A549 (cell line): ENCODE data around the gene DRC7. TPM values are rescaled to one million over a fixed set of nuclear protein-coding genes. Genes with fewer than 3 reads are reported as not detected.

Experiments used
- ATAC-seq, 2 experiments: fragments of 200-7000 bp in 1 of 2; fragments of >200 bp in 1 of 2; cut with Nextera tagmentation in 1 of 2; cut with Tn5 transposase in 1 of 2; 3 replicates each; pipeline versions ENCODE4 v1.8.0 to v1.9.1; 2018 to 2020; ENCODE audit warnings: mild to moderate bottlenecking in 1 of 2, moderate library complexity in 1 of 2
- CTCF ChIA-PET: fragments of 300-600 bp; sonication (Branson Sonifier 250); formaldehyde crosslinking; extraction: SDS; loops from one replicate; lab custom pipeline; 2021; ENCODE audit warnings: antibody characterized with exemption, inconsistent platforms; lab: Yijun Ruan, JAX
- POLR2A ChIA-PET: fragments of 350-600 bp; formaldehyde crosslinking; extraction: SDS; loops from one replicate; lab custom pipeline; 2021; ENCODE audit warnings: antibody characterized with exemption, inconsistent platforms; lab: Yijun Ruan, JAX
- DNase-seq, 2 experiments: peaks; one replicate each; pipeline versions ENCODE4 v3.0.0 to v3.0.0-alpha.2; 2011 to 2016; ENCODE audit warnings: low read depth in 1 of 2, low spot score in 1 of 2
- FAIRE-seq: peaks from 2 replicates; lab custom pipeline; 2011; peaks lifted over from hg19 to GRCh38; lab: Jason Lieb, UNC
- H3K27ac ChIP-seq, 2 experiments: fragments of >200 bp; sonication (Bioruptor Twin); formaldehyde crosslinking; 3 replicates each; pipeline ENCODE4 v1.5.1; 2016 to 2017
- H3K4me1 ChIP-seq: fragments of >200 bp; sonication (Bioruptor Twin); formaldehyde crosslinking; 3 replicates; pipeline ENCODE4 v1.6.1; 2016
- H3K4me2 ChIP-seq: fragments of >200 bp; sonication (Bioruptor Twin); formaldehyde crosslinking; 3 replicates; pipeline ENCODE4 v1.6.1; 2016
- H3K4me3 ChIP-seq: fragments of >200 bp; sonication (Bioruptor Twin); formaldehyde crosslinking; 3 replicates; pipeline ENCODE4 v1.5.1; 2016
- H3K9me3 ChIP-seq: fragments of >200 bp; sonication (Bioruptor Twin); formaldehyde crosslinking; 3 replicates; pipeline ENCODE4 v1.6.1; 2016
- ATOH8 ChIP-seq: fragments of 250-450 bp; sonication (Bioruptor Pico); IDR thresholded peaks from 2 replicates; pipeline ENCODE4 v1.5.0; 2020; ENCODE audit warnings: low read depth, mild to moderate bottlenecking, moderate library complexity
- BHLHE40 ChIP-seq: IDR thresholded peaks from 2 replicates; pipeline ENCODE4 v1.6.1; 2012; ENCODE audit warnings: low read depth, low read length, inconsistent platforms
- CBX8 ChIP-seq: fragments of 200-600 bp; sonication (generic); IDR thresholded peaks from 2 replicates; pipeline ENCODE4 v1.6.1; 2016
- CEBPB ChIP-seq, 2 experiments: fragments of >200 bp in 1 of 2; sonication (Bioruptor Twin) in 1 of 2; formaldehyde crosslinking in 1 of 2; IDR thresholded peaks; 2 replicates each; pipeline ENCODE4 v1.6.1; 2012 to 2016
- EHMT2 ChIP-seq: fragments of 200-600 bp; sonication (generic); IDR thresholded peaks from 2 replicates; pipeline ENCODE4 v1.6.1; 2016; ENCODE audit warnings: antibody characterized with exemption, low read depth, mild to moderate bottlenecking, moderate library complexity
- FOSL2 ChIP-seq, 2 experiments: fragments of 450-650 bp in 1 of 2; fragments of >200 bp in 1 of 2; sonication (Bioruptor Twin) in 1 of 2; formaldehyde crosslinking; IDR thresholded peaks; 2 replicates each; pipeline versions ENCODE4 v1.5.0 to v1.6.1; 2016 to 2020; ENCODE audit warnings: mild to moderate bottlenecking in 1 of 2, moderate library complexity in 1 of 2
- HES2 ChIP-seq: fragments of >200 bp; sonication (Bioruptor Twin); formaldehyde crosslinking; IDR thresholded peaks from 2 replicates; pipeline ENCODE4 v1.6.1; 2016
- HOXA7 ChIP-seq: fragments of 250-450 bp; sonication (Bioruptor Pico); IDR thresholded peaks from 2 replicates; pipeline ENCODE4 v1.5.0; 2020; ENCODE audit warnings: mild to moderate bottlenecking, moderate library complexity
- HOXB5 ChIP-seq: fragments of 250-450 bp; sonication (Bioruptor Pico); IDR thresholded peaks from 2 replicates; pipeline ENCODE4 v1.5.0; 2020; ENCODE audit warnings: mild to moderate bottlenecking, moderate library complexity
- MAZ ChIP-seq: fragments of 150-350 bp; IDR thresholded peaks from 2 replicates; pipeline ENCODE4 v1.6.1; 2014; ENCODE audit warnings: antibody characterized with exemption, low read depth, low read length, borderline replicate concordance
- POLR2A ChIP-seq: IDR thresholded peaks from 2 replicates; pipeline ENCODE4 v1.6.1; 2012; ENCODE audit warnings: mild to moderate bottlenecking, low read length
- POLR2AphosphoS2 ChIP-seq: conservative IDR thresholded peaks from 2 replicates; pipeline ENCODE4 v1.6.1; 2012; ENCODE audit warnings: low read length, improper control_type of control experiment, inconsistent platforms
- RAD21 ChIP-seq, 2 experiments: fragments of >200 bp in 1 of 2; sonication (Bioruptor Twin) in 1 of 2; formaldehyde crosslinking in 1 of 2; IDR thresholded peaks in 1 of 2; conservative IDR thresholded peaks in 1 of 2; 2 replicates in 1 of 2; 3 replicates in 1 of 2; pipeline ENCODE4 v1.6.1; 2012 to 2018; ENCODE audit warnings: inconsistent platforms in 1 of 2
- RARB ChIP-seq: fragments of 250-450 bp; sonication (Bioruptor Pico); IDR thresholded peaks from 2 replicates; pipeline ENCODE4 v1.8.0; 2021; ENCODE audit warnings: mild to moderate bottlenecking, moderate library complexity
- RCOR1 ChIP-seq: fragments of 150-350 bp; IDR thresholded peaks from 2 replicates; pipeline ENCODE4 v1.6.1; 2014; ENCODE audit warnings: antibody characterized with exemption, low read length, low read depth
- RFX5 ChIP-seq: fragments of 450-650 bp; IDR thresholded peaks from 2 replicates; pipeline ENCODE4 v1.7.1; 2014; ENCODE audit warnings: antibody characterized with exemption, mild to moderate bottlenecking, moderate library complexity
- SREBF2 ChIP-seq: fragments of 450-650 bp; IDR thresholded peaks from 2 replicates; pipeline ENCODE4 v1.6.1; 2014; ENCODE audit warnings: mild to moderate bottlenecking, moderate library complexity
- TFCP2L1 ChIP-seq: fragments of 250-450 bp; sonication (Bioruptor Pico); IDR thresholded peaks from 2 replicates; pipeline ENCODE4 v1.5.0; 2021; ENCODE audit warnings: mild to moderate bottlenecking
- ZC3H11A ChIP-seq: fragments of 450-650 bp; IDR thresholded peaks from 2 replicates; pipeline ENCODE4 v1.6.1; 2014; ENCODE audit warnings: antibody characterized with exemption, mild to moderate bottlenecking
- ZFP36 ChIP-seq: fragments of 450-650 bp; IDR thresholded peaks from 2 replicates; pipeline ENCODE4 v1.6.1; 2014; ENCODE audit warnings: borderline replicate concordance; ENCODE audit not compliant: partially characterized antibody
- WGBS: methylation state at CpG from one replicate; pipeline ENCODE4 v1.1.6; 2017; ENCODE audit errors: missing lambda C conversion rate; 5-methylcytosine and 5-hydroxymethylcytosine counted together
- polyA plus RNA-seq, 4 experiments: library from polyadenylated mRNA; depleted of rRNA in 3 of 4; stranded (reverse); fragments of >200 nt; fragmentation: RNase III in 1 of 4; extraction: RNeasy Plus Mini Kit Qiagen cat#74134 plus additional on column Dnase treatment in 1 of 4; gene quantifications; 2 replicates in 3 of 4; 3 replicates in 1 of 4; pipeline ENCODE4 v1.2.3, GENCODE V29; 2011 to 2017
- TF ChIP-seq, protein P1 (sequence below): fragments of 200-600 bp; sonication (generic); IDR thresholded peaks from 2 replicates; pipeline ENCODE4 v1.6.1; 2016; ENCODE audit warnings: antibody characterized with exemption, mild to moderate bottlenecking, moderate library complexity
- TF ChIP-seq, protein P2 (sequence below): IDR thresholded peaks from 2 replicates; pipeline ENCODE4 v1.6.1; 2012; ENCODE audit warnings: low read depth, borderline replicate concordance
- TF ChIP-seq, protein P3 (sequence below): fragments of 250-450 bp; sonication (Bioruptor Pico); IDR thresholded peaks from 2 replicates; pipeline ENCODE4 v1.5.0; 2021; ENCODE audit warnings: mild to moderate bottlenecking, moderate library complexity, borderline replicate concordance
- TF ChIP-seq, protein P4 (sequence below): fragments of 450-650 bp; IDR thresholded peaks from 2 replicates; pipeline ENCODE4 v1.6.1; 2014; ENCODE audit warnings: antibody characterized with exemption
- TF ChIP-seq, protein P5 (sequence below): IDR thresholded peaks from 2 replicates; pipeline ENCODE4 v1.6.1; 2012

Gene DRC7
- polyA plus RNA-seq, 2 of the 4 experiments (the other 2 are of a cell fraction) = 0.10 to 0.28 TPM

GRCh38 chr16:57744642-57744903, 50.0 kb downstream of the DRC7 start:
- H3K4me1 ChIP-seq = no peaks in the 10 kb centered on the region
- ChIA-PET POLR2A (no interaction called here), CTCF (interaction anchor here (1.0 to 2.4 kb wide), 5 partner anchors 8 to 168 kb away, joined by 3 to 18 read pairs (median 3); no protein-coding TSS in a partner anchor)
- TF ChIP-seq ZC3H11A (no peak), HOXA7 (CRISPR knock-in tag) (no peak), FOSL2 (IDR thresholded peaks at IDR 0.05) (no peak), FOSL2 (CRISPR knock-in tag; IDR thresholded peaks at IDR 0.05) (no peak), HES2 (no peak), RCOR1 (no peak), POLR2A (no peak), RAD21 (conservative IDR thresholded peaks at IDR 0.05 in 1 of 2, IDR thresholded peaks at IDR 0.05 in 1 of 2) (no peak)
- TF ChIP-seq, protein P1, sequence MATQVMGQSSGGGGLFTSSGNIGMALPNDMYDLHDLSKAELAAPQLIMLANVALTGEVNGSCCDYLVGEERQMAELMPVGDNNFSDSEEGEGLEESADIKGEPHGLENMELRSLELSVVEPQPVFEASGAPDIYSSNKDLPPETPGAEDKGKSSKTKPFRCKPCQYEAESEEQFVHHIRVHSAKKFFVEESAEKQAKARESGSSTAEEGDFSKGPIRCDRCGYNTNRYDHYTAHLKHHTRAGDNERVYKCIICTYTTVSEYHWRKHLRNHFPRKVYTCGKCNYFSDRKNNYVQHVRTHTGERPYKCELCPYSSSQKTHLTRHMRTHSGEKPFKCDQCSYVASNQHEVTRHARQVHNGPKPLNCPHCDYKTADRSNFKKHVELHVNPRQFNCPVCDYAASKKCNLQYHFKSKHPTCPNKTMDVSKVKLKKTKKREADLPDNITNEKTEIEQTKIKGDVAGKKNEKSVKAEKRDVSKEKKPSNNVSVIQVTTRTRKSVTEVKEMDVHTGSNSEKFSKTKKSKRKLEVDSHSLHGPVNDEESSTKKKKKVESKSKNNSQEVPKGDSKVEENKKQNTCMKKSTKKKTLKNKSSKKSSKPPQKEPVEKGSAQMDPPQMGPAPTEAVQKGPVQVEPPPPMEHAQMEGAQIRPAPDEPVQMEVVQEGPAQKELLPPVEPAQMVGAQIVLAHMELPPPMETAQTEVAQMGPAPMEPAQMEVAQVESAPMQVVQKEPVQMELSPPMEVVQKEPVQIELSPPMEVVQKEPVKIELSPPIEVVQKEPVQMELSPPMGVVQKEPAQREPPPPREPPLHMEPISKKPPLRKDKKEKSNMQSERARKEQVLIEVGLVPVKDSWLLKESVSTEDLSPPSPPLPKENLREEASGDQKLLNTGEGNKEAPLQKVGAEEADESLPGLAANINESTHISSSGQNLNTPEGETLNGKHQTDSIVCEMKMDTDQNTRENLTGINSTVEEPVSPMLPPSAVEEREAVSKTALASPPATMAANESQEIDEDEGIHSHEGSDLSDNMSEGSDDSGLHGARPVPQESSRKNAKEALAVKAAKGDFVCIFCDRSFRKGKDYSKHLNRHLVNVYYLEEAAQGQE = no peak
- TF ChIP-seq, protein P2, sequence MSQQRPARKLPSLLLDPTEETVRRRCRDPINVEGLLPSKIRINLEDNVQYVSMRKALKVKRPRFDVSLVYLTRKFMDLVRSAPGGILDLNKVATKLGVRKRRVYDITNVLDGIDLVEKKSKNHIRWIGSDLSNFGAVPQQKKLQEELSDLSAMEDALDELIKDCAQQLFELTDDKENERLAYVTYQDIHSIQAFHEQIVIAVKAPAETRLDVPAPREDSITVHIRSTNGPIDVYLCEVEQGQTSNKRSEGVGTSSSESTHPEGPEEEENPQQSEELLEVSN = no peak
- TF ChIP-seq, protein P3, sequence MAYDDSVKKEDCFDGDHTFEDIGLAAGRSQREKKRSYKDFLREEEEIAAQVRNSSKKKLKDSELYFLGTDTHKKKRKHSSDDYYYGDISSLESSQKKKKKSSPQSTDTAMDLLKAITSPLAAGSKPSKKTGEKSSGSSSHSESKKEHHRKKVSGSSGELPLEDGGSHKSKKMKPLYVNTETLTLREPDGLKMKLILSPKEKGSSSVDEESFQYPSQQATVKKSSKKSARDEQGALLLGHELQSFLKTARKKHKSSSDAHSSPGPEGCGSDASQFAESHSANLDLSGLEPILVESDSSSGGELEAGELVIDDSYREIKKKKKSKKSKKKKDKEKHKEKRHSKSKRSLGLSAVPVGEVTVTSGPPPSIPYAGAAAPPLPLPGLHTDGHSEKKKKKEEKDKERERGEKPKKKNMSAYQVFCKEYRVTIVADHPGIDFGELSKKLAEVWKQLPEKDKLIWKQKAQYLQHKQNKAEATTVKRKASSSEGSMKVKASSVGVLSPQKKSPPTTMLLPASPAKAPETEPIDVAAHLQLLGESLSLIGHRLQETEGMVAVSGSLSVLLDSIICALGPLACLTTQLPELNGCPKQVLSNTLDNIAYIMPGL = no peak
- 81% methylated on average over 7 of the region's 7 CpGs for WGBS
- no peak for DNase-seq
- ATAC-seq = no peak
- FAIRE-seq = no peak
- no peak overlapping the region for H3K4me3 ChIP-seq
- H3K4me2 ChIP-seq = no peak overlapping the region
- H3K27ac ChIP-seq = no peak overlapping the region
- no peaks in the 10 kb centered on the region for H3K9me3 ChIP-seq

DNA sequence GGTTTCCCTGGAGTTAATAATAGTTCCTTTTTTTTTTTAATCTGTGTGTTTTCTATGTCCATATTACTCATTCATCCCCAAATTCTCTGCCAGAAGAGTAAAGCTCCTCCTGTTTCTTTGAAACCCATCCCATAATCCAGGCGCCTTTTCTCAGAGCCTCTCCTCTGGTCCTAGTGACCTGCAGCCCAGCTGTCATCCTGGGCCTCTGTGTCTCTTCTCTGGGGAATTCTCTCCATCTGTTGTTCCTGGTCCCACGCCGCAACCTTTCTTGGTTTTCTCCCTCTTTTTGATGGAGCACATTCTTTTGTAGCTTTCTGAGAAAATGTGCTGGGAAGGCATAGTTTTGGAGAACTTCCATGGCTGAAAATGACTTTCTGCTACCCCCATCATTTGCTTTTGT, 51.2 kb downstream of the DRC7 start:
- H3K4me2 ChIP-seq = no peak overlapping the region
- CTCF ChIA-PET = interaction anchor here (1.6 to 2.4 kb wide), 2 partner anchors 11 to 119 kb away, joined by 4 to 18 read pairs; no protein-coding TSS in a partner anchor

More for the DNA sequence above, 51.2 kb downstream of the DRC7 start:
- Histone ChIP-seq H3K9me3 (no peaks in the 10 kb centered on the region), H3K4me3 (no peak overlapping the region), H3K27ac (no peak overlapping the region), H3K4me1 (no peaks in the 10 kb centered on the region)
- WGBS = 90% methylated on average over 3 of the region's 3 CpGs
- TF ChIP-seq RFX5 (no peak), TFCP2L1 (CRISPR knock-in tag) (no peak), HOXA7 (CRISPR knock-in tag) (no peak), MAZ (no peak), POLR2AphosphoS2 (no peak), CBX8 (no peak), CEBPB (IDR thresholded peaks at IDR 0.05) (no peak), BHLHE40 (no peak), ATOH8 (CRISPR knock-in tag) (no peak), RARB (CRISPR knock-in tag) (no peak), ZFP36 (no peak), RCOR1 (no peak), EHMT2 (no peak), SREBF2 (no peak), HOXB5 (no peak)
- TF ChIP-seq, protein P4, sequence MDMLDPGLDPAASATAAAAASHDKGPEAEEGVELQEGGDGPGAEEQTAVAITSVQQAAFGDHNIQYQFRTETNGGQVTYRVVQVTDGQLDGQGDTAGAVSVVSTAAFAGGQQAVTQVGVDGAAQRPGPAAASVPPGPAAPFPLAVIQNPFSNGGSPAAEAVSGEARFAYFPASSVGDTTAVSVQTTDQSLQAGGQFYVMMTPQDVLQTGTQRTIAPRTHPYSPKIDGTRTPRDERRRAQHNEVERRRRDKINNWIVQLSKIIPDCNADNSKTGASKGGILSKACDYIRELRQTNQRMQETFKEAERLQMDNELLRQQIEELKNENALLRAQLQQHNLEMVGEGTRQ = no peak
- TF ChIP-seq, protein P1 = no peak
- TF ChIP-seq, protein P5, sequence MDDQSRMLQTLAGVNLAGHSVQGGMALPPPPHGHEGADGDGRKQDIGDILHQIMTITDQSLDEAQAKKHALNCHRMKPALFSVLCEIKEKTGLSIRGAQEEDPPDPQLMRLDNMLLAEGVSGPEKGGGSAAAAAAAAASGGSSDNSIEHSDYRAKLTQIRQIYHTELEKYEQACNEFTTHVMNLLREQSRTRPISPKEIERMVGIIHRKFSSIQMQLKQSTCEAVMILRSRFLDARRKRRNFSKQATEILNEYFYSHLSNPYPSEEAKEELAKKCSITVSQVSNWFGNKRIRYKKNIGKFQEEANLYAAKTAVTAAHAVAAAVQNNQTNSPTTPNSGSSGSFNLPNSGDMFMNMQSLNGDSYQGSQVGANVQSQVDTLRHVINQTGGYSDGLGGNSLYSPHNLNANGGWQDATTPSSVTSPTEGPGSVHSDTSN = no peak
- FAIRE-seq (no peak), ATAC-seq (no peak), DNase-seq (no peak)
- POLR2A ChIA-PET = no interaction called here
